NCI-H526 (cell line): ENCODE results near the gene TSSK1B.
"Not testable (repeated sequence)": the region's sequence is repeated elsewhere in the genome, so short reads cannot be mapped to it uniquely, and the experiment has no call there.

Source experiments
- DNase-seq, 2 experiments: peaks; one replicate each; lab custom pipeline; 2025; lab: John Stamatoyannopoulos, UW

Gene TSSK1B, protein sequence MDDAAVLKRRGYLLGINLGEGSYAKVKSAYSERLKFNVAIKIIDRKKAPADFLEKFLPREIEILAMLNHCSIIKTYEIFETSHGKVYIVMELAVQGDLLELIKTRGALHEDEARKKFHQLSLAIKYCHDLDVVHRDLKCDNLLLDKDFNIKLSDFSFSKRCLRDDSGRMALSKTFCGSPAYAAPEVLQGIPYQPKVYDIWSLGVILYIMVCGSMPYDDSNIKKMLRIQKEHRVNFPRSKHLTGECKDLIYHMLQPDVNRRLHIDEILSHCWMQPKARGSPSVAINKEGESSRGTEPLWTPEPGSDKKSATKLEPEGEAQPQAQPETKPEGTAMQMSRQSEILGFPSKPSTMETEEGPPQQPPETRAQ

DNA sequence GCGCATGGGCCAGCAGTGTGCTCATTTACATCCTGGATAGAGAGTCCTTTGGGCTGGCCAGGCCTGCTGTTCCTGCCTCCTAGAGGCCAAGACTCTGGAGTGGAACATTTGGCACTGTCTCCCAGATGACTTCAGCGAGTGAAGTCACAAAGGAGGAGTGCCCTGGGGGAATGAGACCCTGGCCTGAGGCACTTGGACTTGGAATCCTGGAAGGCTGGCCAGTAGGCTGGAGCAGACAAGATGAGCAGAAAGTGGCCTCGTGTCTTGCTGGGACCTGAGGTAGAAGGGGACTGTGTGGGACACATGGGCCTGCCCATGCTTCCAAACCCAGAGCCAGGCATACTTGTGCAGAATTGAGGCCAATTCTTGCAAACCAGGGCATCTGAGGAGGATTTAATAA lies at the start of gene TSSK1B:
Gene TSSK1B (minus strand): TSS at position 101 of the 400 bp plus-strand sequence. CDS start 150 bp downstream, outside the sequence.
- no peak for DNase-seq

DNA sequence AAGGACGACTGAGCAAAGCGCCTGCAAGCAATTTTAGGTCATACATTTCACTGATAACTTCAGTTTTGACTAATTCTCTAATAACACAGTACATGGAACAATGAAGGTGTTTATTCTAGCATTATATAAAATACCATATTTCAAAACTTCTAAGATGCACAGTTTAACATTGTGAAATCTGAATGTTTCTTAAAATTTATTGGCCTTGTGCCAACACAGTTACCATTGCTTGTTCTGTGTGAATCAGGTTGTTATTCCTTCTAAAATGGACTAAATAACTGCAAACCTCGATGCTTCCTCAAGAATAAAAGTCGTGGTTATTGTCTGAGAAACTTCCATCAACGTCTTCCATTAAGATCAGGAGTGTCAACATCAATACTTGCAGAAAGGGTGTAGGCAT lies 45.5 kb upstream of the TSSK1B start:
- no peak for DNase-seq

DNA sequence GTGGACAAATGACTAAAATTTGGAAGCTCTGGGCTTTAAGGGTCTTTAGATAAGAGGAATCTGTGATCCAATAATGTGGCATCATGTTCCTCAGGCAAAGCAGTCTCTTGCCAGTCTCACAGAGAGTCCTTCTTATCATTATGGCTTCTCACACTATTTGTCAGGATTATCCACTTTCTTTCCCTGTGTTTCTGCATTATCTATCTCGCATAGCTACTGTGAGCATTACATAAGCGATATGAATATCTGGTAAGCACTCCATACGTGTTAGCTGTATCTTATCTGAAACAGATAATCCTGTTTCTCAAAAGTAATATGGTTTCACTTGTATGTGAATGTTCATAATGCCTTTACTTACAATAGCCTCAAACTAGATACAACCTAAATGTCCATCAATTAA lies 43.9 kb upstream of the TSSK1B start:
- no peak for DNase-seq

DNA sequence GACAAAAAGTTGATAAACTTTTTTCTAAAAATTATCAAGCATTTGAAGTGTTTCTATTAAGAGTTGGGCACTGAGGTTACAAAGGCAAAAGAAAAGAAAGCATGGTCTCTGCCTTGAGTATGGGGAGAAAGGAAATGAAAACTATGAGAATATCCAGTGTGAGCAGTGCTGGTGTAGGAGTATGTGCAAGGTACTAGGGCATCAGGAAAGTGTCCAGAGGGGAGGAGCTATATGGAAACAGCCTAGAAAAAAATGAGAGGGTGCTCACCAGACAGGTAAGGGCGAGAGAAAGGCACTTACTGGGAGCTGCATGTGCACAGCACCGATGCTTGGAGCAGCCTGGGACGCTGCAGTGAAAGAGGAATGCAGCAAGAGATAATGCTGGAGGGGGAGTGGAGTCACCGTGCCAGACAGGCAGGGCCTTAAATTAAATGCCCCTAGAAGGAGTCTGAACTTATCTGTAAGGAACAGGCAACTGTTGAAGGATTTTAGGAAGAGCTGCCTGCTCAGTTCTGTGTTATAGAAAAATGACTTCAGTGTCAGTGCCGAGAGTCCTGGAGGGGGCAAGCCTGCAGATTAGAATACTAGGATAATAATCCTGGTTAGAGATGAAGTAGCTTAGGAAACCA lies 39.4 kb upstream of the TSSK1B start:
- DNase-seq: no peak

DNA sequence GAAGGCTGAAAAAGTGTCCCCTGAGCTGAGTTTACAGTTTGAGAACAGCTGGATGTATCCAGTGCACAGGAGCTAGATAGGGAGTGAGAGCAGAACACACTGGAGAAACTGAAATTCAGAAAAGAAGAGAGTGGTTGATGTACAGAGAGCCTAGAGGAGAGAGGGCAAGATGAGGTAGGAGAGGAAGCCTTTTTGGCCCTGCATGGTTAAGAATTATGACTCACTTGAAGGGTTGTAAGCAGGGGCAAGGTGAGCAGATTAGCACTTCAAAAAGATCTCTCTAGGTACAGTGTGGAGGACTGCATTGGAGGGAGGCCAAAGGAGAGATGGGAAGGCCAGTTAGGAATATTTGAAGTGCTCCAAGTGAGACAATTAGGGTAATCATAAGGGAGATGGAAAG lies 28.2 kb upstream of the TSSK1B start:
- no peak for DNase-seq

DNA sequence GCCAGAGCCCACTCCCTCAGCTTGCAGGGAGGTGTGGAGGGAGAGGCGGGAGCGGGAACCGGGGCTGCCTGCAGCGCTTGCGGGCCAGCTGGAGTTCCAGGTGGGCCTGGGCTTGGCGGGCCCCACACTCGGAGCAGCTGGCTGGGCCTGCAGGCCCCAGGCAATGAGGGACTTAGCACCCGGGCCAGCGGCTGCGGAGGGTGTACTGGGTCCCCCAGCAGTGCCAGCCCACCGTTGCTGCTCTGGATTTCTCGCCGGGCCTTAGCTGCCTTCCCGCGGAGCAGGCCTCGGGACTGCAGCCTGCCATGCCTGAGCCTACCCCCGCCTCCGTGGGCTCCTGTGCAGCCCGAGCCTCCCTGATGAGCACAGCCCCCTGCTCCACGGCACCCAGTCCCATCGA lies 22.3 kb upstream of the TSSK1B start:
- DNase-seq: not testable (repeated sequence)

DNA sequence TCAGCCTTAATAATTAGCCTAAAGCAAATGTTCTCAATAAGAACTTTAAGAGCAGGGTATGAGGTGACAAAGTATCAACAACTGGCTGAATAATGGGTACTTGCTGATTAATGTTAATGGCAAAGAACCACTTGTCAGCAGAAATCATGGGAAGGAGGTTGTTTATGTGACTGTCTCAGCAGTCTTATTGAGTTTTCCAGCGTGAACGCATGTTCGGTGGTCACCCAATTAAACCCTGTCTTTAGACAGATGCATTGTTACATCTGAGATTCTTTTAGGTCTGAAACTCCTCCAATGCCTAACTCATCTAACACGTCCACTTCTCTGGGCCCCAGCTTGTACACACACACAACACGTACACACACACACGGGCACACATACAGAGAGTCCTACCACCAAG lies 18.2 kb upstream of the TSSK1B start:
- no peak for DNase-seq

DNA sequence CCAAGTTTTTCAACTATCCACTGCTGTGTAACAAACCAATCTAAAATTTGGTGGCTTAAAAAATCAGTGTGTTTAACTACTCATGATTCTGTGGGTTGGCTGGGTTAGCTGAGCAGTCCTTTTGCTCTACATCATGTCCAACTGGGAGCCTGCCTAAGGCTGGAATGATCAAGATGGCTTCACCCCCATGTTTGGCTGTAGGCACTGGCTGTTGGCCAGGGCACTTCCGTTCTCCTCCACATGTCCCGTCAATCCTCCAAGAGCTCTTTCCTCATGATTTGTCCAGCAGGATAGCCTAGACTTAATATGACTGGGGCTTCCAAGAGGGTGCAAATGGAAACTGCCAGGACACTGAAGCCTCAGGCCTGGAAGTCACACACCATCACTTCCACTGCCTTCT lies 17.0 kb upstream of the TSSK1B start:
- no peak for DNase-seq

DNA sequence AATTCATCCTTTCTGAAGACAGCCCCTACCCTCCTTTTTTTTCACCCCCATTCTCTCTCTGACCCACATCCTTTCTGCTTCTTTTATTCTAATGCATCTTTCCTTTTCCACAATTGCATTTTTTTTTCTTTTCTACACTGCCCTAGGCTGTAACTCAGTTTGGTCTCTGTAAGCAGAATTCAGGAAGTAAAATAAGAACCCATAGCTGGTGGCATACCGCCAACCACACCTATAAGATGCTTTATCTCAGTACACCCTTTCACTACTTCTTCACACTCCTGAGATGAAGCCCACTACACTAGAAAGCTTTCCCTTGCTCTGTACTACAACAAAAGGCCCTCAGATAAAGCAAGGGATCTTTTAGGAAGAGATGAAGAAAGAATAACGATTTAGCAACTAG lies 16.1 kb upstream of the TSSK1B start:
- no peak for DNase-seq

DNA sequence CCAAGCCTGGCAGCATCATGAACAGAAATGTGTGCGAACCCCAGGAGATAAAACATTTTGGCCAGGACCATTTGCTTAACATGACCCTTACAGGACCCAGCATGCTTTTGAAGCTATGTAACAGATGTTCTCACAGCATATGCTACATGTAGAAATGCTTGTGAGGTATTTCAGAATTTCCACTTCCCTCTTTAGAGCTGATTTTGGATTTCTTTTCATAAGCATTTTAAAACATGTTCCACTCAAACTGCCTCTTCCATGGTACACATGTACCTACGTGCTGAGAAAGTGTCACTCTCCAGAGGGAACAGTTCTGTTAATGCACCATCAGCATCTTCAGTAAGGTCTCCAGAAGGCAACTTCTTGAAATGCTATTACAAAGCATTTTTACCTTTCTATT lies 15.7 kb upstream of the TSSK1B start:
- DNase-seq: no peak

DNA sequence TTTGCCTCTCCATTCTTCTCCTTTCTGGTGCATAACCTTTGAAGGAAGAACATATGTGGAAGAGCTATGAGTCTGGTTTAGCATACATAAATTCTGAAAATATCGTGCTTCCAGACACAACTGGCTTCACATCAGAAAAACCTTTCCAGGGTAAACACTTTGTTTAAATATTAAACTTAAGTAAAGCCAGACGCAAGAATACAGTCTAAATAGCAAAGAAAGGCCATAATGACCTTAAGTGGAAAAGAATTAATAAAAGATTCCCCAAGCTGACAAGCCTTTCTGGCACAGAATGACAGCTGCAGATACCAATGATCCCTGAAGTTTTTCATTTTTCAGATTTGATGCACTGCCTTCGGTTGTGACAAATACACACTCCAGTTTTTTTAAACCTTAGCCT lies 13.5 kb upstream of the TSSK1B start:
- no peak for DNase-seq

DNA sequence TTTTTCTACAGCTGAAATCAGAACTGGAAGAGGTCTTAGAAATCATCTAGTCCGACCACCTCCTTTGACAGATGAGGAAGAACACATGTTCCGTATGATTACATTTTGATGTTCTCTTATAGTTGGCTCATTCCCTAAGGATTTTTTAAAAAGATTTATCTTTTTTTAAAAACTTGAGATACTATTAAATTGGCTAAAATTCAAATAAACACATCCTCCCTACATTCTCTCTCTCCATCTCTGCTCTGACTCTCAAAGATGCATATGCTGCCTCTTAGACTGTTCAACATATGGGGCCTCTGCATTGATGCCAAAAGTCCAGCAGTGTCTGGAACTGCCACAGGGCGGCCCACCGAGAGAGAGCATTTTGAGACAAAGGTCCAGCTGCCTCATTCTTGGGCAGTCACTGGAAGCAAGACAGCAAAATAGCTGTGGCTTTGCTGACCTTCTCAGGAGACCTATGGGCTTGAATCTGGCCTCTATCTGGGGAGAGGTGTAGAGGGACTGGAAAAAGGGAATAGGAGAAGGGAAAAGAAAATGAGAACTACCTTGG lies 12.8 kb upstream of the TSSK1B start:
- DNase-seq: no peak

DNA sequence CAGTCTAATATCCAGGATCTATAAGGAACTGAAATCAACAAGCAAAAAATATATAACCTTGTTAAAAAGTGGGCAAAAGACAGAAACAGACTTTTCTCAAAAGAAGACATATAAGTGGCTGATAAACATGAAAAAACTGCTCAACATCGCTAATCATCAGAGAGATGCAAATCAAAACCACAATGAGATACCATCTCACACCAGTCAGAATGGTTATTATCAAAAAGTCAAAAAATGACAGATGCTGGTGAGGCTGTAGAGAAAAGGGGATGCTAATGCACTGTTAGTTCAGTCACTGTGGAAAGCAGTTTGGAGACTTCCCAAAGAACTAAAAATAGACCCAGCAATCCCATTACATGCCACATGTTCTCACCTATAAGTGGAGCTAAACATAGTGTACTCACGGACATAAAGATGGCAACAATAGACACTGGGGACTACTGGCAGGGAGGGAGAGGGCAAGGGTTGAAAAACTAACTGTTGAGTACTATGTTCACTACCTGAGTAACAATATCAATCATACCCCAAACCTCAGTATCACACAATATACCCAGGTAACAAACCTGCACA lies 11.7 kb upstream of the TSSK1B start:
- no peak for DNase-seq

DNA sequence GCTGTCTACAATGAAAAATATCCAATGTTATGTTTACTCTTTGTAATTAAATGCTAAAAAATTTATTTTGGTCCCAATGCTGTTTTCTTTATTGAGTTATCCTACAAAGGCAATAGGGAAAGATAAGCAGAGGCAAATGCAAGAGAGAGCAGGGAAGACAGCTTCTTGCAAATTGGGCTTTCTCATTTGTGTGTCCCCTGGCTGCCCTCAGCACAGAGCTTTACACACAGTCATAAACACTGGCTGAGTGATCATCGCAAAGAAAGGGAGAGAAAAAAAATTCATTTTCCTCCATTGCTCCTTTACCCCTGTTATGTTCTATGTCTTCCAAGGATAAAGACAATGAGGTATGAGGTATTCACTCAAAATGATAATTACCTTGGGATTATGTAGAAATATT lies 2.3 kb upstream of the TSSK1B start:
- no peak for DNase-seq

DNA sequence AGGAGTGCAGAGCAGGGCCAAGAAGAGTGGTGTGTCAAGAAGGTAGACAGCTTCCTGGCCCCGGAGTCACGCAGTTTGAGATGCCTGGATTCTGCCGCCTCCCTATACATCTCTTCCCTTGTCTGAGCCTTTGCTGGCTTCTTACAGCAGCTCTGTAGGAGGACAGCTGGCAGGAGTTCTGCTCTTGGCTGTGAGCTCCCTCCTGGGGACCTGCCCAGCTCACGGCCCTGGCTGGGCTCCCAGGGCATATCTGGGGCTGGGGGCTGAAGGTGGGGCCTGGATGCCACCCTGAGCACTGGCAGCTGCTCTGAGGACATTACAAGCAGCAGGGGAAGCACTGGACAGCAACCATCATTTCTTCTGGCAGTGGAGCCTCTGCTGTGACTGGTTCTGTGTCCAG lies 786 bp upstream of the TSSK1B start:
- no peak for DNase-seq

DNA sequence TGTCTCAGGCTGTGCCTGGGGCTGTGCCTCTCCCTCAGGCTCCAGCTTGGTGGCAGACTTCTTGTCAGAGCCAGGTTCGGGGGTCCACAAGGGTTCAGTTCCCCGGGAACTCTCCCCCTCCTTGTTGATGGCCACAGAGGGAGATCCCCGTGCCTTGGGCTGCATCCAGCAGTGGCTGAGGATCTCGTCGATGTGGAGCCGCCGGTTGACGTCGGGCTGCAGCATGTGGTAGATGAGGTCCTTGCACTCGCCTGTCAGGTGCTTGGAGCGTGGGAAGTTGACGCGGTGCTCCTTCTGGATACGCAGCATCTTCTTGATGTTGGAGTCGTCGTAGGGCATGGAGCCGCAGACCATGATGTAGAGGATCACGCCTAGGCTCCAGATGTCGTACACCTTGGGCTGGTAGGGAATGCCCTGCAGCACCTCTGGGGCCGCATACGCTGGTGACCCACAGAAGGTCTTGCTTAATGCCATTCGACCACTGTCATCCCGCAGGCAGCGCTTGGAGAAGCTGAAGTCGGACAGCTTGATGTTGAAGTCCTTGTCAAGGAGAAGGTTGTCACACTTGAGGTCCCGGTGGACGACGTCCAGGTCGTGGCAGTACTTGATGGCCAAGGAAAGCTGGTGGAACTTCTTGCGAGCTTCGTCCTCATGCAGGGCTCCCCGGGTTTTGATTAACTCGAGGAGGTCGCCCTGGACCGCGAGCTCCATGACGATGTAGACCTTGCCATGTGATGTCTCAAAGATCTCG lies 752 bp downstream of the TSSK1B start:
- no peak for DNase-seq

DNA sequence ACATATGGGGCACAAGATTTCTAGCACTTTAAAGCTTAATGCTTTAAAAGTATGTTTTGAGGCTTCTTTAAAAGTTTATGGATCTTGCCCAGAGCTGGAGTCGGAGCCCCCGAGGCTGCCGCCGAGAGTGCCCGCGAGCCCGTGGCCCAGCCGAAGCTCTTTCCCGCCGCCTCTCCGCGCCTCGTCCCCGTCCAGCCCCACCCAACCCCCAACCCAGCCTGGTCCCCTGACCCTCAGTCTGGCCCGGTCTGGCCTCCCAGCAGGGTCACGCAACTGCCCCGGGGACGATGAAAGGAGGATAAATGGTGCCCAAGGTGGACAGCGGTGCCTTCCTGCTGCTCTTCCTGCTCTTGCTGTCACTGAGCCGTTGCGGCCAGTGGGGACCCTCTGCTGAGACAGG lies 1.7 kb downstream of the TSSK1B start:
- DNase-seq: no peak

DNA sequence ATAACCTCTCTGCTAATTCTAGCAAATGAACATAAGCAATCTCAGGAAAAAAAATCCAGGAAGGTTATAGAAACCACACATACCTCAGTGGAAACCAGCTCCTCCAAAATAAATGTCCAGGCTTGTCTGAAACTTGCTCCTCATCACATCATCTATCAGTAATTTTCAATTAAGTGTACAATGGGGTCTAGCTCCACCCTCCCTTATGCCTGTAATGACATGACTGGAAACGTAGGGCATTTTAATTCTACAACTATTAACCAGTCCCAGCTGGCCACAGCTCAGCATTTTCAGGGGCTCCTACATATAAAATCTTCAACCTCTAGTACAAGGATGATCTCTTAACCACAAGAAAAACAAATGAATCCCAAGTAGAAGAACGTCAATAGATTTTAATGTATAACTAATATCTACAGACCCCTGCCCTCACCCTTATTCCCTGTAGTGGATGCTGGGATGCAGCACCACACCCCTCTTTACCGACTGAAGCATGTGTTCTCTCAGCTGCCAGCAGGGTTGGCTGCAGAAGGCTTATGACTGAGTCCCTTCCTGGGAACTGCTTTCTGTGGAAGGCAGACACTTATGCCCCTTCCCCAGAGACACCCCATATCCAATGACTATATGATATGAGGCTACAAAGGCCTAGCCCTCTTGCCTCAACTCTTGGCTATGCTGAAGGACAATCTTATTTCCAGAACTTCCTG lies 6.8 kb downstream of the TSSK1B start:
- no peak for DNase-seq

DNA sequence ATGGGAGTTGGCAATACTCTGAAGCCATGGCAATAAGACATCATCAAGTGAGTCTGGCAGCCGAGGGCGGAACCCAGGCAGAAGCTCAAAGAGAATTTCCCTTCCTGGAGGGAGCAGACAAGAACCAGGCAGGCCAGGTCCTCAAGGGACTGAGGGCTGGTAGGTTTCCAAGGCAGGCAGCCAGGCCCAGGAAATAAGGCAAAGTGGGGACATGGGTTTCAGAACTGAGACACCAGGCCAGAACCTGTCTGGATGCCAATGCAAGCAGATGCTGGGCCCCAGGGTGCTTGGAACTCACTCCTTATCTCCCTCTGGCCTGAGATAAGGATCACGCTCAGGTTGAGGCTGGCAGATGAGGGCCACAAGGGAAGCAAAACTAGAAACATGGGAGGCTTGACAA lies 8.9 kb downstream of the TSSK1B start:
- DNase-seq: no peak

DNA sequence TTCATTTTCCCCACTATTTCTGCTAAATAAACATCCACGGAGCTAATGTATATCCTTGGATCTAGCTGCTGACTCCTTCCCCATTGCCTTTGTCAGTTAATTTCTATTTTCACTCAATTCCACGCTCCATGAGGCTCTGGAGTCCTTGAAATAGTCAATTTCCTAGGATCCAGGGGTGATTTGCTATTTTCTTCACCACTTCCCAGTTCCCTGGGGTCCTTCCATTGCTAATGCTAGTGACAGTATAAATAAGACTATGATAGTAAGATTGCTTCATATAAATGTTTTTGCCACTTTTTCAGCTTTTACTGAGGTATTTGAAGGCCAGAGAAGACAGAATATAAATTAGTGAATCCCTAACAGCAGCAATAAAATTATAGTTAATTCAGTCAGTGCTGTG lies 13.1 kb downstream of the TSSK1B start:
- no peak for DNase-seq

DNA sequence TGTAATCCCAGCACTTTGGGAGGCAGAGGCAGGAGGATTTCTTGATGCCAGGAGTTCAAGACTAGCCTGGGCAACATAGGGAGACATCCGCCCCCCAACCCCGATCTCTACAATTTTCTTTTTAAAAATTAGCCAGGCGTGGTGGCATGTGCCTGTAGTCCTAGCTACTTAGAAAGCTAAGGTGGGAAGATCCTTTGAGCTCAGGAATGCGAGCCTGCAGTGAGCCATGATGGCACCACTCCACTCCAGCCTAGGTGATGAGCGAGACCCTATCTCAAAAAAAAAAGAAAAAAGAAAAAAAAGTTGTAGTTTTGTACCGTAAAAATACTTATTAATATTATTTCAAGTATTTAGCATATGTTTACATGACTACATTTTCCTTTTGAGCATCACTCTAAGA lies 29.3 kb downstream of the TSSK1B start:
- no peak for DNase-seq

DNA sequence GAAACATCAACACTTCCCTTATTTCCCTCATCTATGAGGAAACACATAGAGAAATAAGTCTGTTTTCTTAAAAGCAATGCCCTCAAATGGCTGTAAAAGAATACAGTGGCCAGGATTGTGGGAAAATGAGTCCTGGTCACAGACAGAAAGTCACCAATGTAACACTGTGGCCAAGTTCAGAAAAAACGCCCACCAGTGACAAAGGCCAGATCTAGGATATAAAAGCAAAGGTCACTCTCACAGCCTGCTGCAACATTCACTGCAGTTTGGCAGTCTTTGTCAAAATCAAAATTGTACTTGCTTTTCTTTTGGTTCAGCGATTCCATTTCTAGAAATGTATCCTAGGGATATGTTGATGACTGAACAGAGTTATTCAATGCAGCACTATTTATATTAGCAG lies 30.5 kb downstream of the TSSK1B start:
- no peak for DNase-seq
